MM.1S (cell line): ENCODE measurements around the gene MUSK.

Source experiments
- EZH2 ChIP-seq: fragments of 300-600 bp; sonication (generic); optimal IDR thresholded peaks from 2 replicates; pipeline ENCODE3; 2017; ENCODE audit warnings: low read depth, mild to moderate bottlenecking, antibody characterized with exemption, low read length, mixed read lengths
- EZH2phosphoT487 ChIP-seq: fragments of 300-600 bp; sonication (generic); IDR thresholded peaks from 2 replicates; pipeline ENCODE4 v1.6.1; 2018; ENCODE audit warnings: antibody characterized with exemption, low read length
- TF ChIP-seq, protein P1 (sequence below): fragments of 300-600 bp; sonication (generic); IDR thresholded peaks from 2 replicates; pipeline ENCODE4 v1.5.1; 2016; ENCODE audit warnings: antibody characterized with exemption, low read length, mixed read lengths

- TF ChIP-seq, protein P1, sequence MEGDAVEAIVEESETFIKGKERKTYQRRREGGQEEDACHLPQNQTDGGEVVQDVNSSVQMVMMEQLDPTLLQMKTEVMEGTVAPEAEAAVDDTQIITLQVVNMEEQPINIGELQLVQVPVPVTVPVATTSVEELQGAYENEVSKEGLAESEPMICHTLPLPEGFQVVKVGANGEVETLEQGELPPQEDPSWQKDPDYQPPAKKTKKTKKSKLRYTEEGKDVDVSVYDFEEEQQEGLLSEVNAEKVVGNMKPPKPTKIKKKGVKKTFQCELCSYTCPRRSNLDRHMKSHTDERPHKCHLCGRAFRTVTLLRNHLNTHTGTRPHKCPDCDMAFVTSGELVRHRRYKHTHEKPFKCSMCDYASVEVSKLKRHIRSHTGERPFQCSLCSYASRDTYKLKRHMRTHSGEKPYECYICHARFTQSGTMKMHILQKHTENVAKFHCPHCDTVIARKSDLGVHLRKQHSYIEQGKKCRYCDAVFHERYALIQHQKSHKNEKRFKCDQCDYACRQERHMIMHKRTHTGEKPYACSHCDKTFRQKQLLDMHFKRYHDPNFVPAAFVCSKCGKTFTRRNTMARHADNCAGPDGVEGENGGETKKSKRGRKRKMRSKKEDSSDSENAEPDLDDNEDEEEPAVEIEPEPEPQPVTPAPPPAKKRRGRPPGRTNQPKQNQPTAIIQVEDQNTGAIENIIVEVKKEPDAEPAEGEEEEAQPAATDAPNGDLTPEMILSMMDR, result no peak
- TF ChIP-seq EZH2phosphoT487 (no peak), EZH2 (no peak)
These were observed 3.3 kb downstream of the MUSK start for GRCh38 chr9:110671849-110672248.
